Ectodermal cell (in vitro differentiated cells): ENCODE results near the gene PRIMPOL.

Source experiments
- H3K27ac ChIP-seq: 2 replicates; pipeline ENCODE4 v1.7.0; 2013; ENCODE audit warnings: mild to moderate bottlenecking, low read depth, low read length; ENCODE audit not compliant: insufficient read depth, poor library complexity, severe bottlenecking
- H3K27me3 ChIP-seq: 2 replicates; pipeline ENCODE4 v1.7.0; 2013; ENCODE audit warnings: mild to moderate bottlenecking, low read length; ENCODE audit not compliant: insufficient read depth, control insufficient read depth, poor library complexity, severe bottlenecking
- H3K36me3 ChIP-seq: one replicate; pipeline ENCODE4 v1.7.0; 2013; ENCODE audit warnings: low read length; ENCODE audit not compliant: control insufficient read depth, insufficient read depth
- H3K4me1 ChIP-seq: one replicate; pipeline ENCODE4 v1.7.0; 2013; ENCODE audit warnings: low read length; ENCODE audit not compliant: control insufficient read depth, insufficient read depth
- H3K4me3 ChIP-seq: 2 replicates; pipeline ENCODE4 v1.7.0; 2013; ENCODE audit warnings: low read depth, low read length, control low read depth; ENCODE audit not compliant: insufficient read depth
- H3K9me3 ChIP-seq: 2 replicates; pipeline ENCODE4 v1.7.0; 2013; ENCODE audit warnings: mild to moderate bottlenecking, low read length, moderate library complexity; ENCODE audit not compliant: control insufficient read depth
- whole genome bisulfite sequencing, 2 experiments: methylation state at CpG; one replicate each; pipeline ENCODE4 v1.1.7; 2013; ENCODE audit warnings: missing lambda C conversion rate in 2 of 2; 5-methylcytosine and 5-hydroxymethylcytosine counted together

PRIMPOL gene

GRCh38 chr4:184699941-184700340 lies 50.4 kb downstream of the PRIMPOL start:
- H3K27me3 ChIP-seq, result no peaks in the 10 kb centered on the region
- no peaks in the 10 kb centered on the region for H3K9me3 ChIP-seq
- WGBS, 2 experiments, result 94 to 99% methylated on average over 3 to 4 of the region's 4 CpGs
- H3K4me1 ChIP-seq, result no peaks in the 10 kb centered on the region
- H3K27ac ChIP-seq, result no peak overlapping the region
- no peak overlapping the region for H3K4me3 ChIP-seq
- H3K36me3 ChIP-seq, result peaks cover 32% of the 10 kb centered on the region

GRCh38 chr4:184702114-184702513 lies 52.6 kb downstream of the PRIMPOL start:
- H3K4me1 ChIP-seq, result no peaks in the 10 kb centered on the region
- H3K9me3 ChIP-seq, result no peaks in the 10 kb centered on the region
- H3K4me3 ChIP-seq, result no peak overlapping the region
- H3K27ac ChIP-seq, result no peak overlapping the region
- 100% methylated on average over 2 of the region's 2 CpGs for WGBS, 2 experiments
- H3K27me3 ChIP-seq, result no peaks in the 10 kb centered on the region
- peaks cover 37% of the 10 kb centered on the region for H3K36me3 ChIP-seq

DNA sequence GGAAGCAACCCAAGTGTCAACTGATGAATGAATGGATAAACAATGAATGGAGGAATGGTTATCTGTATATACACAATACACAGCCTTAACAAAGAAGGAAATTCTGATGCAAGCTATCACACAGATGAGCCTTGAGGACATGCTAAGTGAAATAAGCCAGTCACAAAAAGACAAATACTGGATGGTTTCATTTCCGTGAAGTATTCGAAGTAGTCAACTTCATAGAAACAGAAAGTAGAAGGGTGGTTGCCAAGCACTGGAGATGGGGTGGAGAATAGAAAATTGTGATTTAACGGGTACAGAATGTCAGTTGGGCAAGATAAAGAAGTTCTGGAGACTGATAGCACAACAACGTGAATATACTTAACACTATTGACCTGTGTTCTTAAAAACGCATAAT lies 56.2 kb downstream of the PRIMPOL start:
- Histone ChIP-seq H3K36me3 (peaks cover 42% of the 10 kb centered on the region), H3K4me3 (no peak overlapping the region), H3K9me3 (no peaks in the 10 kb centered on the region)

DNA sequence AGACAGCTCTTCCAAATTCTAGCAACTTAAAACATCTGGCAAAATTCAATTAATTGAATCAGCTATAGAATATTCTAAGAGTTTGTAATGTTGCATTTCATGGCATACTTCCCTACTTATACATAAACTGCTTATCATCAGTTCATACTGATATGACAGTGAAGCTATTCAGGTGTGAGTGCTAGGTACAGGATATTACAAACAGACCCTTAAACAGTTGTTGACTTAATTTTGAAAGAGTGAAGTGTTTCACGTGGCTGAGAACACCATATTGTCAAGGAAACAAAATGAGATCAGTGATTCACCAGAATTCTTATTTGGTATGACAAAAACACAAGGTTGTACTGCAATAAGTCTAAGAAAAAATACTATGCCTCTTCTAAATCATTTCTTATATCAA lies 56.9 kb downstream of the PRIMPOL start:
- H3K27me3 ChIP-seq, result no peaks in the 10 kb centered on the region
- H3K27ac ChIP-seq, result no peak overlapping the region
- no peaks in the 10 kb centered on the region for H3K4me1 ChIP-seq
- no peak overlapping the region for H3K4me3 ChIP-seq
- WGBS, 2 experiments, result 91 to 100% methylated on average over 1 of the region's 1 CpG
- H3K9me3 ChIP-seq, result no peaks in the 10 kb centered on the region
- peaks cover 39% of the 10 kb centered on the region for H3K36me3 ChIP-seq

More for the DNA sequence above, 56.2 kb downstream of the PRIMPOL start:
- Histone ChIP-seq H3K27me3 (no peaks in the 10 kb centered on the region), H3K27ac (no peak overlapping the region), H3K4me1 (no peaks in the 10 kb centered on the region)
- 96 to 97% methylated on average over 3 to 5 of the region's 5 CpGs for WGBS, 2 experiments

- Histone ChIP-seq H3K27ac (no peak overlapping the region), H3K4me1 (no peaks in the 10 kb centered on the region), H3K4me3 (no peak overlapping the region), H3K27me3 (no peaks in the 10 kb centered on the region), H3K36me3 (peaks cover 19% of the 10 kb centered on the region), H3K9me3 (no peaks in the 10 kb centered on the region)
Observed at GRCh38 chr4:184712322-184712721, 62.8 kb downstream of the PRIMPOL start.

DNA sequence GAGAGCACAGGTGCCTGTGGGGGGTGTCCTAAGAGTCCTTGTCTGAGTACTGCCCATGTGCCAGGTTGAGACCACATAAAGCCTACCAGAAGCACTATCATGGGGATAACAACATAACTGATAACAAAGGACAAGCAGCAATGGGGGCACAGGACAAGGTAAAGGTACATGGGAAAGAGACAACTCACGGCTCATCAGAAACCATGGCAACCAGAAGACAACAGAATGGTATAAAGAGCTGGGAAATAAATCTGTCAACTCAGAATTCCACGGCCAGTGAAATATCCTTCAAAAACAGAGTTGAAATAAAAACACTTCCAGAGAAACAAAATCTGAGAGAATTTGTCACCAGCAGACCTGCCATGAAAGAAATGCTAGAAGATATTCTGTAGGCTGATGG lies 64.3 kb downstream of the PRIMPOL start:
- H3K27ac ChIP-seq, result no peak overlapping the region
- no peaks in the 10 kb centered on the region for H3K27me3 ChIP-seq
- no peaks in the 10 kb centered on the region for H3K4me1 ChIP-seq
- no peak overlapping the region for H3K4me3 ChIP-seq
- H3K36me3 ChIP-seq, result peaks cover 21% of the 10 kb centered on the region
- 44 to 45% methylated on average over 2 of the region's 2 CpGs for WGBS, 2 experiments
- H3K9me3 ChIP-seq, result no peaks in the 10 kb centered on the region

- Histone ChIP-seq H3K4me3 (no peak overlapping the region), H3K27ac (no peak overlapping the region), H3K27me3 (no peaks in the 10 kb centered on the region), H3K9me3 (no peaks in the 10 kb centered on the region), H3K36me3 (peaks cover 22% of the 10 kb centered on the region), H3K4me1 (no peaks in the 10 kb centered on the region)
- 98% methylated on average over 4 of the region's 4 CpGs for whole genome bisulfite sequencing, 2 experiments
Observed at GRCh38 chr4:184715526-184715925, 66.0 kb downstream of the PRIMPOL start.

GRCh38 chr4:184719407-184719806 lies 69.9 kb downstream of the PRIMPOL start:
- Histone ChIP-seq H3K4me3 (no peak overlapping the region), H3K27ac (no peak overlapping the region), H3K4me1 (no peaks in the 10 kb centered on the region), H3K9me3 (no peaks in the 10 kb centered on the region), H3K36me3 (peaks cover 23% of the 10 kb centered on the region), H3K27me3 (no peaks in the 10 kb centered on the region)
- 89 to 98% methylated on average over 3 of the region's 3 CpGs for WGBS, 2 experiments

DNA sequence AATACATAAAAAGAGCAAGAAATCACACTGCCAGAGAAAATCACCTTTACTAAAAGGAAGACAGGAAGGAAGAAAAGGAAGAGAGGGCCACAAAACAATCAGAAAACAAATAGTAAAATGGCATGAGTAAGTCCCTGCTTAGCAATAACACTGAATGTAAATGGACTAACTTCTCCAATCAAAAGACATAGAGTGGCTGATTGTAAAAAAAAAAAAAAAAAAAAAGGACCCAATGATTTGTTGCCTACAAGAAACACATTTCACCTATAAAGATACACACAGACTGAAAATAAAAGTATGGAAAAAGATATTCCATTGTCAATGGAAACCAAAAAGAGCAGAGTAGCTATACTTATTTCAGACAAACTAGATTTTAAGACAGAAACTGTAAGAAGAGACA lies 71.7 kb downstream of the PRIMPOL start:
- peaks cover 27% of the 10 kb centered on the region for H3K36me3 ChIP-seq
- H3K27me3 ChIP-seq, result no peaks in the 10 kb centered on the region
- no peaks in the 10 kb centered on the region for H3K9me3 ChIP-seq
- H3K27ac ChIP-seq, result no peak overlapping the region
- no peaks in the 10 kb centered on the region for H3K4me1 ChIP-seq
- H3K4me3 ChIP-seq, result no peak overlapping the region

GRCh38 chr4:184722798-184723197 lies 73.3 kb downstream of the PRIMPOL start:
- 100% methylated on average over 1 of the region's 1 CpG for WGBS, 2 experiments
- Histone ChIP-seq H3K9me3 (no peaks in the 10 kb centered on the region), H3K27ac (no peak overlapping the region), H3K36me3 (peaks cover 35% of the 10 kb centered on the region), H3K4me1 (no peaks in the 10 kb centered on the region), H3K27me3 (no peaks in the 10 kb centered on the region), H3K4me3 (no peak overlapping the region)

DNA sequence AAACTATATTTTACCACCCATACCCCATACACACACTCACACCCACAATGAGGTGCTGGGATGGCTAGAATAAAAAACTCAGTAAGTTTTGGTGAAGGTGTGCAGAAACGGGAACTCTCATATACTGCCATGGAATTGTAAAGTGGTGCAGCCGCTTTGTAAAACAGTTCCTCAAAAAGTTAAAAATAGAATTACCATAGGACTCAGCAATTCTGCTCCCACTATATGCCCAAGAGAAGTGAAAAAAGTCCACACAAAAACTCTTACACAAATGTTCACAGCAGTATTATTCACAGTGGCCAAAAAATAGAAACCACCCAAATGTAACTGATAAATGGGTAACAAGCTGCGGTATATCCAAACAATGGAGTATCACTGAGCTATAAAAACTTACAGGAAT lies 77.9 kb downstream of the PRIMPOL start:
- WGBS, 2 experiments, result 97 to 100% methylated on average over 3 of the region's 3 CpGs
- Histone ChIP-seq H3K4me3 (no peak overlapping the region), H3K36me3 (peaks cover 38% of the 10 kb centered on the region), H3K27me3 (no peaks in the 10 kb centered on the region), H3K27ac (no peak overlapping the region), H3K9me3 (no peaks in the 10 kb centered on the region), H3K4me1 (peaks cover 8% of the 10 kb centered on the region)
